ENCODE results near the gene PDXK.

The PDXK gene

GRCh38 chr21:43792406-43792805 is 73.5 kb downstream of the PDXK start:
- H3K9ac ChIP-seq (ENCODE audit: low read length): no peak overlapping the region
- no peak overlapping the region for H3K18ac ChIP-seq (ENCODE audit: low read depth in 1 of 2, low read length in 2 of 2)
- H4K8ac ChIP-seq (ENCODE audit: low read length): no peak overlapping the region
- no peak overlapping the region for H3K4ac ChIP-seq (ENCODE audit: low read depth in 1 of 2, low read length in 2 of 2)
- no peak overlapping the region for H2BK12ac ChIP-seq (ENCODE audit: low read length in 2 of 2)
- H2AK5ac ChIP-seq (ENCODE audit: low read length, severe bottlenecking): no peak overlapping the region
- H2AFZ ChIP-seq (ENCODE audit: low read depth, low read length): no peak overlapping the region
- peaks cover 61 to 64% of the 10 kb centered on the region in 2 experiments for H3K36me3 ChIP-seq (ENCODE audit: control insufficient read depth in 1 of 2, insufficient read depth in 2 of 2, low read depth in 1 of 2, low read length in 2 of 2)
- H2BK5ac ChIP-seq (ENCODE audit: low read depth, low read length, poor library complexity, severe bottlenecking): no peak overlapping the region
- 96% methylated on average over 8 of the region's 8 CpGs for WGBS
- H3K4me1 ChIP-seq (ENCODE audit: control insufficient read depth, insufficient read depth, low read depth, low read length): peaks cover 17% of the 10 kb centered on the region
- H3K23ac ChIP-seq (ENCODE audit: low read length in 2 of 2): no peak overlapping the region
- no peaks in the 10 kb centered on the region for H3K9me3 ChIP-seq (ENCODE audit: control insufficient read depth, low read length)
- no peak overlapping the region for H3K27ac ChIP-seq (ENCODE audit: low read length, poor library complexity, severe bottlenecking)
- H3K27me3 ChIP-seq (ENCODE audit: control insufficient read depth in 1 of 2, insufficient read depth in 1 of 2, low read length in 2 of 2): no peaks in the 10 kb centered on the region
- H3K4me2 ChIP-seq (ENCODE audit: low read length, poor library complexity, severe bottlenecking): no peak overlapping the region
- no peak overlapping the region for H4K91ac ChIP-seq (ENCODE audit: low read length)
- H3K4me3 ChIP-seq (ENCODE audit: insufficient read depth in 1 of 2, low read depth in 1 of 2, low read length in 2 of 2): no peak overlapping the region
- H3K14ac ChIP-seq (ENCODE audit: low read length in 2 of 2): no peak overlapping the region
- H3K79me1 ChIP-seq (replicated peaks; ENCODE audit: low read length, poor library complexity, severe bottlenecking): peaks cover 48% of the 10 kb centered on the region
- no peak for DNase-seq
- H2BK15ac ChIP-seq (ENCODE audit: low read depth, poor library complexity, severe bottlenecking): no peak overlapping the region
- no peak overlapping the region for H2BK120ac ChIP-seq (ENCODE audit: low read depth, low read length)

- no peak overlapping the region for H4K91ac ChIP-seq (ENCODE audit: low read length)
- H3K27me3 ChIP-seq (ENCODE audit: control insufficient read depth in 1 of 2, insufficient read depth in 1 of 2, low read length in 2 of 2): no peaks in the 10 kb centered on the region
- peaks cover 56% of the 10 kb centered on the region for H3K79me1 ChIP-seq (replicated peaks; ENCODE audit: low read length, poor library complexity, severe bottlenecking)
- H3K9ac ChIP-seq (ENCODE audit: low read length): no peak overlapping the region
- no peak overlapping the region for H3K4me2 ChIP-seq (ENCODE audit: low read length, poor library complexity, severe bottlenecking)
- 98% methylated on average over 16 of the region's 16 CpGs for WGBS
- no peak overlapping the region for H2BK120ac ChIP-seq (ENCODE audit: low read depth, low read length)
- peaks cover 17% of the 10 kb centered on the region for H3K4me1 ChIP-seq (ENCODE audit: control insufficient read depth, insufficient read depth, low read depth, low read length)
- no peak overlapping the region for H3K23ac ChIP-seq (ENCODE audit: low read length in 2 of 2)
- H2BK12ac ChIP-seq (ENCODE audit: low read length in 2 of 2): no peak overlapping the region
- H2AK5ac ChIP-seq (ENCODE audit: low read length, severe bottlenecking): no peak overlapping the region
- H2AFZ ChIP-seq (ENCODE audit: low read depth, low read length): no peak overlapping the region
- no peak for DNase-seq
- peaks cover 69 to 72% of the 10 kb centered on the region in 2 experiments for H3K36me3 ChIP-seq (ENCODE audit: control insufficient read depth in 1 of 2, insufficient read depth in 2 of 2, low read depth in 1 of 2, low read length in 2 of 2)
- H3K14ac ChIP-seq (ENCODE audit: low read length in 2 of 2): no peak overlapping the region
- H3K4ac ChIP-seq (ENCODE audit: low read depth in 1 of 2, low read length in 2 of 2): no peak overlapping the region
- H3K27ac ChIP-seq (ENCODE audit: low read length, poor library complexity, severe bottlenecking): no peak overlapping the region
- H2BK5ac ChIP-seq (ENCODE audit: low read depth, low read length, poor library complexity, severe bottlenecking): no peak overlapping the region
- no peak overlapping the region for H3K4me3 ChIP-seq (ENCODE audit: insufficient read depth in 1 of 2, low read depth in 1 of 2, low read length in 2 of 2)
- no peak overlapping the region for H3K18ac ChIP-seq (ENCODE audit: low read depth in 1 of 2, low read length in 2 of 2)
- H2BK15ac ChIP-seq (ENCODE audit: low read depth, poor library complexity, severe bottlenecking): no peak overlapping the region
- no peak overlapping the region for H4K8ac ChIP-seq (ENCODE audit: low read length)
- H3K9me3 ChIP-seq (ENCODE audit: control insufficient read depth, low read length): no peaks in the 10 kb centered on the region
Observed at GRCh38 chr21:43793243-43793642, 74.3 kb downstream of the PDXK start.

DNA sequence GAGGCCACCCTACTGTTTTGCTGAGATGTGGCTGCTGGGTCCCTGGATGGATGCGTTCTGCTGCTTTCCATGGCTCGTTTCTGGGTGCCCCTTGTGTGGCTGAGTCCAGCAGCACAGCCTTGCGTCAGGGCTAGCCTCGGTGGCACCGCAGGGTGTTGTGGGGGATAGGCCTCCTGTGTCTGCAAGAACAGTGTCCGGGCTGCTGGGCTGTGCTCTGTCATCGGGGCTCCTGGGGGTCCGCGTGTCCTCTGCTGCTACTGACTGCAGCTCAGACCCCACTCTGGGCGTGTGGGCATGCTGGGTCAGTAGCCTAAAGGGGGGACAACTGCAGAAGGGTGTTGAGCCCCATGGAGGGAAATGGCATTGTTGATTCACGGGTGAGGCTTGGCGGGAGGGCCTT is 75.4 kb downstream of the PDXK start:
- Histone ChIP-seq H3K27ac (ENCODE audit: low read length, poor library complexity, severe bottlenecking) (no peak overlapping the region), H3K36me3 (ENCODE audit: control insufficient read depth in 1 of 2, insufficient read depth in 2 of 2, low read depth in 1 of 2, low read length in 2 of 2) (peaks cover 80 to 83% of the 10 kb centered on the region in 2 experiments), H4K91ac (ENCODE audit: low read length) (peak overlapping the region; percentile 22), H2BK12ac (ENCODE audit: low read length in 2 of 2) (no peak overlapping the region), H2BK5ac (ENCODE audit: low read depth, low read length, poor library complexity, severe bottlenecking) (no peak overlapping the region), H2AK5ac (ENCODE audit: low read length, severe bottlenecking) (no peak overlapping the region), H2BK15ac (ENCODE audit: low read depth, poor library complexity, severe bottlenecking) (peak overlapping the region; percentile 3), H3K4me2 (ENCODE audit: low read length, poor library complexity, severe bottlenecking) (no peak overlapping the region), H3K14ac (ENCODE audit: low read length in 2 of 2) (no peak overlapping the region), H3K9me3 (ENCODE audit: control insufficient read depth, low read length) (no peaks in the 10 kb centered on the region), H2AFZ (ENCODE audit: low read depth, low read length) (no peak overlapping the region), H3K18ac (ENCODE audit: low read depth in 1 of 2, low read length in 2 of 2) (no peak overlapping the region), H3K79me1 (replicated peaks; ENCODE audit: low read length, poor library complexity, severe bottlenecking) (peaks cover 60% of the 10 kb centered on the region), H3K9ac (ENCODE audit: low read length) (no peak overlapping the region), H4K8ac (ENCODE audit: low read length) (no peak overlapping the region), H3K4me1 (ENCODE audit: control insufficient read depth, insufficient read depth, low read depth, low read length) (peaks cover 17% of the 10 kb centered on the region), H3K4me3 (ENCODE audit: insufficient read depth in 1 of 2, low read depth in 1 of 2, low read length in 2 of 2) (no peak overlapping the region), H2BK120ac (ENCODE audit: low read depth, low read length) (no peak overlapping the region), H3K4ac (ENCODE audit: low read depth in 1 of 2, low read length in 2 of 2) (no peak overlapping the region), H3K23ac (ENCODE audit: low read length in 2 of 2) (no peak overlapping the region), H3K27me3 (ENCODE audit: control insufficient read depth in 1 of 2, insufficient read depth in 1 of 2, low read length in 2 of 2) (no peaks in the 10 kb centered on the region)
- WGBS: 97% methylated on average over 12 of the region's 12 CpGs
- no peak for DNase-seq

DNA sequence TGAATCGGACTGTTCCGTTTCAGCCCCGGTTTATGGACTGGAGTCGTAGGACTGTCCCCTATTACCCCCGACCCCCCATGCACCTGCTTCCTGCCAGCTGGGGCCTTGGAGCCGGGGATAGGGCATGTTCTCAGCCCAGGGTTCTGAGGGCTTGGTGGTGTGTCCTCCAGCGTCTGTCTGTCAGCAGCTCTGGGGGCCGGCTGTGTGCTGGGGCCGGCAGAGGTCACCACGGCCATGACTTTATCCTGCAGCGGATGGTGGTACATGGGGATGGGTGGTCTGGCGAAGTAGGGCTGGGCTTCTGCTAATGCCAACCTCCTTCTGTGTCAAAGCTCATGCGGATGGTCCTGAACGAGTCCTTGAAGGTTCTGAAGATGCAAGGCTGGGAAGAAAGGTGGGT is 75.9 kb downstream of the PDXK start:
- H3K36me3 ChIP-seq (ENCODE audit: control insufficient read depth in 1 of 2, insufficient read depth in 2 of 2, low read depth in 1 of 2, low read length in 2 of 2): peaks cover 86 to 88% of the 10 kb centered on the region in 2 experiments
- no peak overlapping the region for H4K91ac ChIP-seq (ENCODE audit: low read length)
- H2BK15ac ChIP-seq (ENCODE audit: low read depth, poor library complexity, severe bottlenecking): no peak overlapping the region
- no peak overlapping the region for H3K4ac ChIP-seq (ENCODE audit: low read depth in 1 of 2, low read length in 2 of 2)
- no peak overlapping the region for H2BK5ac ChIP-seq (ENCODE audit: low read depth, low read length, poor library complexity, severe bottlenecking)
- H3K4me3 ChIP-seq (ENCODE audit: insufficient read depth in 1 of 2, low read depth in 1 of 2, low read length in 2 of 2): no peak overlapping the region
- WGBS: 95% methylated on average over 14 of the region's 14 CpGs
- H3K23ac ChIP-seq (ENCODE audit: low read length in 2 of 2): no peak overlapping the region
- DNase-seq: no peak
- no peak overlapping the region for H4K8ac ChIP-seq (ENCODE audit: low read length)
- no peak overlapping the region for H2AK5ac ChIP-seq (ENCODE audit: low read length, severe bottlenecking)
- no peak overlapping the region for H2BK12ac ChIP-seq (ENCODE audit: low read length in 2 of 2)
- no peaks in the 10 kb centered on the region for H3K9me3 ChIP-seq (ENCODE audit: control insufficient read depth, low read length)
- H2BK120ac ChIP-seq (ENCODE audit: low read depth, low read length): no peak overlapping the region
- no peak overlapping the region for H2AFZ ChIP-seq (ENCODE audit: low read depth, low read length)
- peaks cover 63% of the 10 kb centered on the region for H3K79me1 ChIP-seq (replicated peaks; ENCODE audit: low read length, poor library complexity, severe bottlenecking)
- peaks cover 17% of the 10 kb centered on the region for H3K4me1 ChIP-seq (ENCODE audit: control insufficient read depth, insufficient read depth, low read depth, low read length)
- H3K4me2 ChIP-seq (ENCODE audit: low read length, poor library complexity, severe bottlenecking): no peak overlapping the region
- no peak overlapping the region for H3K14ac ChIP-seq (ENCODE audit: low read length in 2 of 2)
- no peak overlapping the region for H3K9ac ChIP-seq (ENCODE audit: low read length)
- no peak overlapping the region for H3K18ac ChIP-seq (ENCODE audit: low read depth in 1 of 2, low read length in 2 of 2)
- no peak overlapping the region for H3K27ac ChIP-seq (ENCODE audit: low read length, poor library complexity, severe bottlenecking)
- no peaks in the 10 kb centered on the region for H3K27me3 ChIP-seq (ENCODE audit: control insufficient read depth in 1 of 2, insufficient read depth in 1 of 2, low read length in 2 of 2)
